Bronchial epithelial cell (primary cell): ENCODE data around the gene DENND1A. TPM values are rescaled to one million over a fixed set of nuclear protein-coding genes. Genes with fewer than 3 reads are reported as not detected.

ENCODE experiments used
- DNase-seq: peaks from one replicate; pipeline ENCODE4 v3.0.0-alpha.2; 2010; ENCODE audit warnings: low read depth
- FAIRE-seq: peaks from 2 replicates; lab custom pipeline; 2011; peaks lifted over from hg19 to GRCh38; lab: Jason Lieb, UNC
- H3K27me3 ChIP-seq: 2 replicates; pipeline ENCODE4 v1.5.1; 2011; ENCODE audit warnings: low read length; ENCODE audit not compliant: control insufficient read depth, insufficient read depth
- H3K36me3 ChIP-seq: 2 replicates; pipeline ENCODE4 v1.5.1; 2011; ENCODE audit warnings: low read length; ENCODE audit not compliant: control insufficient read depth, insufficient read depth
- H3K4me3 ChIP-seq: 2 replicates; pipeline ENCODE4 v1.5.1; 2011; ENCODE audit warnings: mild to moderate bottlenecking, low read depth, low read length, control low read depth
- CTCF ChIP-seq: IDR thresholded peaks from 2 replicates; pipeline ENCODE4 v1.5.1; 2011; ENCODE audit warnings: mild to moderate bottlenecking, moderate library complexity, low read length, control low read depth, inconsistent platforms; ENCODE audit not compliant: insufficient read depth, severe bottlenecking
- total RNA-seq: library from RNA; depleted of rRNA; stranded (reverse); fragments of >200 nt; gene quantifications from 2 replicates; pipeline ENCODE4 v1.2.1, GENCODE V29; 2014

The DENND1A gene
- total RNA-seq, 1 donor from 2014 or later, result 6.1 TPM

- DNase-seq, result no peak
- Histone ChIP-seq H3K4me3 (no peak overlapping the region), H3K36me3 (no peaks in the 10 kb centered on the region), H3K27me3 (no peaks in the 10 kb centered on the region)
- no peak for TF ChIP-seq CTCF
- FAIRE-seq, result no peak
Observed at GRCh38 chr9:123607479-123607878, 322.4 kb downstream of the DENND1A start.

- H3K27me3 ChIP-seq, result no peaks in the 10 kb centered on the region
- no peak for FAIRE-seq
- no peaks in the 10 kb centered on the region for H3K36me3 ChIP-seq
- no peak overlapping the region for H3K4me3 ChIP-seq
- TF ChIP-seq CTCF, result no peak
- DNase-seq, result no peak
Observed at GRCh38 chr9:123606141-123606540, 323.8 kb downstream of the DENND1A start.

GRCh38 chr9:123605286-123605685 is 324.6 kb downstream of the DENND1A start:
- no peak for DNase-seq
- FAIRE-seq, result no peak
- Histone ChIP-seq H3K36me3 (no peaks in the 10 kb centered on the region), H3K27me3 (no peaks in the 10 kb centered on the region), H3K4me3 (no peak overlapping the region)
- no peak for TF ChIP-seq CTCF

- Histone ChIP-seq H3K4me3 (no peak overlapping the region), H3K27me3 (no peaks in the 10 kb centered on the region), H3K36me3 (no peaks in the 10 kb centered on the region)
- DNase-seq (no peak), FAIRE-seq (no peak)
- TF ChIP-seq CTCF, result no peak
Observed at GRCh38 chr9:123604861-123605260, 325.1 kb downstream of the DENND1A start.

GRCh38 chr9:123601828-123602227 is 328.1 kb downstream of the DENND1A start:
- H3K4me3 ChIP-seq, result no peak overlapping the region
- FAIRE-seq (no peak), DNase-seq (no peak)
- H3K36me3 ChIP-seq, result no peaks in the 10 kb centered on the region
- no peak for TF ChIP-seq CTCF
- no peaks in the 10 kb centered on the region for H3K27me3 ChIP-seq

- no peak for DNase-seq
- no peaks in the 10 kb centered on the region for H3K36me3 ChIP-seq
- no peak overlapping the region for H3K4me3 ChIP-seq
- no peaks in the 10 kb centered on the region for H3K27me3 ChIP-seq
- TF ChIP-seq CTCF, result no peak
- no peak for FAIRE-seq
Observed at GRCh38 chr9:123599781-123600180, 330.1 kb downstream of the DENND1A start.
